Measurements from ENCODE around the gene NOL4.

Gene NOL4

GRCh38 chr18:34189656-34190435 is 34.9 kb downstream of the NOL4 start:
- DNase-seq: no peak

Measured in CD4-positive, alpha-beta T cell treated with Interleukin-6 for 4 hours (primary cell).